Immature natural killer cell (primary cell): Measurements from ENCODE around the gene PTPRG. TPM values are rescaled to one million over a fixed set of nuclear protein-coding genes. Genes with fewer than 3 reads are reported as not detected.
"Not testable (repeated sequence)": the region's sequence is repeated elsewhere in the genome, so short reads cannot be mapped to it uniquely, and the experiment has no call there.

Source experiments
- DNase-seq, 3 donors: peaks; one replicate each; pipeline ENCODE4 v3.0.0; 2022; ENCODE audit warnings: mixed read lengths in 1 of 3
- H3K27ac Mint-ChIP-seq, 6 donors: one replicate each; pipeline ENCODE4 v1.8.0; 2020; ENCODE audit warnings: mixed read lengths in 6 of 6, mild to moderate bottlenecking in 5 of 6, inconsistent platforms in 4 of 6, moderate library complexity in 3 of 6
- H3K27me3 Mint-ChIP-seq, 3 donors: one replicate each; pipeline ENCODE4 v1.8.0; 2020 to 2021; ENCODE audit warnings: low read depth in 3 of 3, mild to moderate bottlenecking in 3 of 3, mixed read lengths in 3 of 3, moderate library complexity in 3 of 3, inconsistent platforms in 1 of 3
- H3K36me3 Mint-ChIP-seq, 3 donors: one replicate each; pipeline ENCODE4 v1.8.0; 2020; ENCODE audit warnings: mixed read lengths in 3 of 3, inconsistent platforms in 2 of 3, mild to moderate bottlenecking in 2 of 3
- H3K4me1 Mint-ChIP-seq, 2 donors: one replicate each; pipeline ENCODE4 v1.8.0; 2020; ENCODE audit warnings: inconsistent platforms in 2 of 2, mild to moderate bottlenecking in 2 of 2, mixed read lengths in 2 of 2, moderate library complexity in 1 of 2
- H3K4me3 Mint-ChIP-seq, 5 donors: one replicate each; pipeline ENCODE4 v1.8.0; 2020; ENCODE audit warnings: mild to moderate bottlenecking in 5 of 5, mixed read lengths in 5 of 5, inconsistent platforms in 3 of 5, moderate library complexity in 3 of 5
- H3K9me3 Mint-ChIP-seq, 6 donors: one replicate each; pipeline ENCODE4 v1.8.0; 2020; ENCODE audit warnings: mild to moderate bottlenecking in 6 of 6, mixed read lengths in 6 of 6, inconsistent platforms in 4 of 6, moderate library complexity in 3 of 6
- polyA plus RNA-seq, 3 donors: library from polyadenylated mRNA; unstranded; fragments of 300-500 nt; fragmentation: Illumina TruSeq; gene quantifications; one replicate each; pipeline ENCODE4 v1.2.3, GENCODE V29; 2021

The PTPRG gene
- polyA plus RNA-seq, 3 donors from 2014 or later = 0.13 TPM; not detected in 2

- peaks cover 0 to 3% of the 10 kb centered on the region in 2 donors for H3K4me1 Mint-ChIP-seq
- H3K9me3 Mint-ChIP-seq = peaks cover 0 to 7% (median 2%) of the 10 kb centered on the region in 6 donors
- H3K27ac Mint-ChIP-seq = no peak overlapping the region
- no peak overlapping the region for H3K4me3 Mint-ChIP-seq
- H3K27me3 Mint-ChIP-seq = peaks cover 0 to 1% (median 0%) of the 10 kb centered on the region in 3 donors
- DNase-seq = no peak
- H3K36me3 Mint-ChIP-seq = peaks cover 0 to 4% (median 0%) of the 10 kb centered on the region in 3 donors
Measured at GRCh38 chr3:61805510-61806080, 244.2 kb downstream of the PTPRG start.

DNA sequence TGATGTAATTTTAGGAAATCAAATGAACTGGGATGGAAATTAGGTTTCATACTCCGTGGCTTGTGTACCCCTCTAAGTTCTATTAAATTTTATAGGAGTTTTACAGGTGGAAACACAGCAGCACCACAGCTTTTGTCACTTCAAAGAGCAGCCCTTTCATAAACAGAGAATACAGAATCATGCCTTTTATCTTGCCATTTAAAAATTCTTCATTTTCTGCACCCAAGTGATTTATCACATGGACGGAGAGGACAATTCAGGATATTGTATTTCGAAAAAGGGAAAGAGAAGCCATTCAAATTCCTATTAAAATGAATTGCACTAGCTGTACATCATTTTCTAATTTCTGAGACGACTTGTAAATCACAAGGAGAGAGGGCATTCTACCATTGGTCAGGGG is 245.4 kb downstream of the PTPRG start:
- H3K9me3 Mint-ChIP-seq = peaks cover 0 to 7% (median 2%) of the 10 kb centered on the region in 6 donors
- H3K4me3 Mint-ChIP-seq = no peak overlapping the region
- H3K4me1 Mint-ChIP-seq = peaks cover 0 to 3% of the 10 kb centered on the region in 2 donors
- no peak overlapping the region for H3K27ac Mint-ChIP-seq
- no peak for DNase-seq
- peaks cover 0 to 4% (median 0%) of the 10 kb centered on the region in 3 donors for H3K36me3 Mint-ChIP-seq
- no peaks in the 10 kb centered on the region for H3K27me3 Mint-ChIP-seq

- no peak overlapping the region for H3K27ac Mint-ChIP-seq
- no peak overlapping the region for H3K4me3 Mint-ChIP-seq
- H3K36me3 Mint-ChIP-seq = peaks cover 0 to 4% (median 0%) of the 10 kb centered on the region in 3 donors
- H3K4me1 Mint-ChIP-seq = peaks cover 0 to 3% of the 10 kb centered on the region in 2 donors
- no peaks in the 10 kb centered on the region for H3K27me3 Mint-ChIP-seq
- peaks cover 0 to 7% (median 2%) of the 10 kb centered on the region in 6 donors for H3K9me3 Mint-ChIP-seq
- DNase-seq = no peak
Measured at GRCh38 chr3:61807865-61808276, 246.5 kb downstream of the PTPRG start.

DNA sequence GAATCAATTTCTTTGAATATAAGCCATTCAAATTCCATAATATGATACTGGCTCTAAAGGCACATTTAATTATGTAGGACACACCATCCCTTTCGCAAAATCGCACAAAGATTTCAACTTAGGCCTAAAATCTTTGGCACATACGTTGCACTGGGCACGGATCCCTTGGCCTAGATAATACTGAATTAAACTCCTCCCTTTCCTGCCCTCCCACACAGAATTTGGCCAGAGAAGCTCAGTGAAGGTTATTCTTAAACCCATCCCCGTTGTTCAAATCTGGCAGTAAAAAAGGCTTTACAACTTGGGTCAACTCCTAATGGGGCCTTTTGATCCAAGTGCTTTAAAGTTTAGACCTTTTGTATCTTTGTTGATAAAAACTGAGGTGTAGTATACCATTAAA is 247.2 kb downstream of the PTPRG start:
- Mint-ChIP-seq H3K27ac (no peak overlapping the region), H3K9me3 (peaks cover 0 to 7% (median 2%) of the 10 kb centered on the region in 6 donors), H3K36me3 (peaks cover 0 to 4% (median 0%) of the 10 kb centered on the region in 3 donors), H3K4me1 (peaks cover 0 to 3% of the 10 kb centered on the region in 2 donors), H3K27me3 (peaks cover 0 to 2% (median 0%) of the 10 kb centered on the region in 3 donors), H3K4me3 (no peak overlapping the region)
- no peak for DNase-seq

DNA sequence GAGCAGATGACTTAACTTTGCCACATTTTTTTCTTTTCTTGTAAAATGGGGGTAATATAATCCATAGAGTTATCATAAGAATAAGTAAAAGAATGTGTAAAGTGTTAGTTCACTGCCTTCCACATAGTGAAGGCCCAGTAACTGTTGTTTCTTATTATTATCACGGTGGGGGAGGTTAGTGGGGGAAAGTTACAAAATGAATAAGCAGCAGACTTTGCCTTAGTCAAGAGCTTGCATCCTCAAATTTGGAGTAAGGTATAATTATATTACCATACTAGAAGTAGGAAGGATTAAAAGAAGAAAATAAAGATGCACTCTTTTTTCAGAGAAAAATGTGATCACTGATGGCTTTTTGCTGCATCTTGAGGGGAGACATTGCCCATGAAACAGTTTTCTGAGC is 247.6 kb downstream of the PTPRG start:
- no peak for DNase-seq
- Mint-ChIP-seq H3K36me3 (peaks cover 0 to 4% (median 0%) of the 10 kb centered on the region in 3 donors), H3K27me3 (peaks cover 0 to 2% (median 0%) of the 10 kb centered on the region in 3 donors), H3K4me1 (peaks cover 0 to 3% of the 10 kb centered on the region in 2 donors), H3K9me3 (peaks cover 0 to 7% (median 2%) of the 10 kb centered on the region in 6 donors), H3K27ac (no peak overlapping the region), H3K4me3 (no peak overlapping the region)

- Mint-ChIP-seq H3K4me3 (no peak overlapping the region), H3K27ac (no peak overlapping the region), H3K27me3 (peaks cover 0 to 2% (median 0%) of the 10 kb centered on the region in 3 donors), H3K4me1 (peaks cover 0 to under 1% of the 10 kb centered on the region in 2 donors), H3K9me3 (peaks cover 0 to 7% (median 2%) of the 10 kb centered on the region in 6 donors), H3K36me3 (peaks cover 0 to 4% (median 0%) of the 10 kb centered on the region in 3 donors)
- no peak for DNase-seq
Measured at GRCh38 chr3:61809879-61810278, 248.5 kb downstream of the PTPRG start.

GRCh38 chr3:61810953-61811497 is 249.7 kb downstream of the PTPRG start:
- peaks cover 0 to 5% (median under 1%) of the 10 kb centered on the region in 6 donors for H3K9me3 Mint-ChIP-seq
- no peaks in the 10 kb centered on the region for H3K4me1 Mint-ChIP-seq
- peaks cover 0 to 2% (median 0%) of the 10 kb centered on the region in 3 donors for H3K27me3 Mint-ChIP-seq
- DNase-seq = no peak
- no peak overlapping the region for H3K4me3 Mint-ChIP-seq
- peaks cover 0 to 4% (median 0%) of the 10 kb centered on the region in 3 donors for H3K36me3 Mint-ChIP-seq
- H3K27ac Mint-ChIP-seq = no peak overlapping the region

- no peaks in the 10 kb centered on the region for H3K4me1 Mint-ChIP-seq
- H3K9me3 Mint-ChIP-seq = peaks cover 0 to 5% (median 0%) of the 10 kb centered on the region in 6 donors
Measured at GRCh38 chr3:61811652-61812051, 250.3 kb downstream of the PTPRG start.

DNA sequence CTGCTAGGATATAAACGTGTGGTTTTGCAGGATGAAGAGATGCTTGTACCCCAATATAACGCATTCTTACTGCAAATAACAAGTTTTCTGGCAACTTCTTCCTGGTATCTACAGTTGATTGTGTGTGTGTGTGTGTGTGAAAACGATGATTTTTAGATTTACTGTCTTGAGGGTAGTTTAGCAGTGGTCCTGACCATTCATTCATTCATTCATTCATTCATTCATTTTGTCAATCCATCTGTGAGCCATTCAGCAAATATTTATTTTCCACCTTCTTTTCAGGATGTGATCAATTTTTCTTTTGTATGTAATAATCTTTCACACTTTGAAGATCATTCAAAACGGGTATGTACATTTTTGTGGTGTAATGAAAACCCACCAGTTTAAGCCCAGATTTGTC is 250.7 kb downstream of the PTPRG start:
- Mint-ChIP-seq H3K4me3 (no peak overlapping the region), H3K4me1 (no peaks in the 10 kb centered on the region), H3K27me3 (peaks cover 0 to 2% (median 1%) of the 10 kb centered on the region in 3 donors), H3K9me3 (peaks cover 0 to 5% (median 0%) of the 10 kb centered on the region in 6 donors), H3K27ac (no peak overlapping the region), H3K36me3 (peaks cover 0 to 4% (median 0%) of the 10 kb centered on the region in 3 donors)
- DNase-seq = no peak

More at GRCh38 chr3:61811652-61812051, 250.3 kb downstream of the PTPRG start:
- no peak for DNase-seq
- Mint-ChIP-seq H3K4me3 (no peak overlapping the region), H3K27ac (no peak overlapping the region), H3K27me3 (peaks cover 0 to 2% (median 1%) of the 10 kb centered on the region in 3 donors), H3K36me3 (peaks cover 0 to 4% (median 0%) of the 10 kb centered on the region in 3 donors)

- peaks cover 0 to 2% (median 1%) of the 10 kb centered on the region in 3 donors for H3K27me3 Mint-ChIP-seq
- H3K27ac Mint-ChIP-seq = no peak overlapping the region
- H3K9me3 Mint-ChIP-seq = peaks cover 0 to 5% (median 0%) of the 10 kb centered on the region in 6 donors
Measured at GRCh38 chr3:61812517-61812916, 251.1 kb downstream of the PTPRG start.

GRCh38 chr3:61813636-61814035 is 252.3 kb downstream of the PTPRG start:
- peaks cover 0 to 5% (median 0%) of the 10 kb centered on the region in 6 donors for H3K9me3 Mint-ChIP-seq

More at GRCh38 chr3:61812517-61812916, 251.1 kb downstream of the PTPRG start:
- DNase-seq = no peak
- no peak overlapping the region for H3K4me3 Mint-ChIP-seq
- peaks cover 0 to 4% (median 0%) of the 10 kb centered on the region in 3 donors for H3K36me3 Mint-ChIP-seq
- no peaks in the 10 kb centered on the region for H3K4me1 Mint-ChIP-seq

DNA sequence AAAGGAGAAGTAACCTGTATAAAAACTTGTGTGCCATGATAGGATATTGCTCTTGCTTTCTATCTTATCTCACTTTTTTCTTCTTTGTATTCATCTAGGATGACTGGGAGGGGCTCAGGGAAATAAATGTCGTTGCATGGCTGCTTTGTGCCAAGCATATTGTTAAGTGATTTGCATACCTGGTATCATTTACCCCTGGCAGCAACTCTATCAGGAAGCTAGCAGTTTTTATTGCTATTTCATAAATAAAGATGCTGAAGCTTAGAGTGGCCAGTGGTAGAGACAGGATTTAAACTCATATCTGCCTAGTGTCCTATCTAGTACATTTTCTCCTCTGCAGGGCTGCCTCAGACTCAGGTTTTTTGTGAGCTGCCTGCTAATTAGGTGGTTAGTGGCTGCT is 253.3 kb downstream of the PTPRG start:
- Mint-ChIP-seq H3K36me3 (peaks cover 0 to 4% (median 0%) of the 10 kb centered on the region in 3 donors), H3K4me3 (no peak overlapping the region), H3K27ac (peak overlapping the region in 1 of 6 donors; percentile 56), H3K4me1 (peaks cover 0 to under 1% of the 10 kb centered on the region in 2 donors), H3K9me3 (peaks cover 0 to 5% (median 0%) of the 10 kb centered on the region in 6 donors), H3K27me3 (peaks cover 0 to 4% (median 2%) of the 10 kb centered on the region in 3 donors)
- DNase-seq = no peak

More at GRCh38 chr3:61813636-61814035, 252.3 kb downstream of the PTPRG start:
- DNase-seq = no peak
- no peak overlapping the region for H3K27ac Mint-ChIP-seq
- H3K4me3 Mint-ChIP-seq = no peak overlapping the region
- H3K27me3 Mint-ChIP-seq = peaks cover 0 to 3% (median 2%) of the 10 kb centered on the region in 3 donors
- H3K4me1 Mint-ChIP-seq = no peaks in the 10 kb centered on the region
- H3K36me3 Mint-ChIP-seq = peaks cover 0 to 4% (median 0%) of the 10 kb centered on the region in 3 donors

DNA sequence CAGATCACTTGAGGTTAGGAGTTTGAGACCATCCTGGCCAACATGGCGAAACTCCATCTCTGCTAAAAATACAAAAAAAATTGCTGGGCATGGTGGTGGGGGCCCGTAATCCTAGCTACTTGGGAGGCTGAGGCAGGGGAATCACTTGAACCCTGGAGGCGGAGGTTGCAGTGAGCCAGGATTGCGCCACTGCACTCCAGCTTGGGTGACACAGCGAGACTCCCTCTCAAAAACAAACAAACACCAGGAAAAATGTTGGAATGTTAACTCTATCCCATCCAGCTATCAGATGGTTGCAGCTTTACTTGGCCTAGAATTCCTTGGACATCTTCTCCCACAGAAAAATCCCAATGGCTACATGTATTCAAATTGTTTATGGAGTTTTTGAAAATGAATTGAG is 254.9 kb downstream of the PTPRG start:
- not testable (repeated sequence) for H3K27ac Mint-ChIP-seq, H3K27me3 Mint-ChIP-seq, H3K36me3 Mint-ChIP-seq, DNase-seq, H3K4me3 Mint-ChIP-seq, H3K9me3 Mint-ChIP-seq
- peaks cover 13 to 17% of the 10 kb centered on the region in 2 donors for H3K4me1 Mint-ChIP-seq

GRCh38 chr3:61819861-61820260 is 258.5 kb downstream of the PTPRG start:
- no peaks in the 10 kb centered on the region for H3K36me3 Mint-ChIP-seq
- peak overlapping the region in 1 of 6 donors; percentile 38 for H3K27ac Mint-ChIP-seq
- H3K9me3 Mint-ChIP-seq = peaks cover 0 to 9% (median 0%) of the 10 kb centered on the region in 6 donors
- peaks cover 16 to 27% of the 10 kb centered on the region in 2 donors for H3K4me1 Mint-ChIP-seq
- H3K4me3 Mint-ChIP-seq = no peak overlapping the region
- H3K27me3 Mint-ChIP-seq = peaks cover 0 to 4% (median 3%) of the 10 kb centered on the region in 3 donors
- no peak for DNase-seq
